ENCODE results near the gene TMEM213. TPM values are rescaled to one million over a fixed set of nuclear protein-coding genes. Genes with fewer than 3 reads are reported as not detected.
"Not testable (repeated sequence)": the region's sequence is repeated elsewhere in the genome, so short reads cannot be mapped to it uniquely, and the experiment has no call there.

The TMEM213 gene
- total RNA-seq, 1 donor from 2014 or later: not detected

DNA sequence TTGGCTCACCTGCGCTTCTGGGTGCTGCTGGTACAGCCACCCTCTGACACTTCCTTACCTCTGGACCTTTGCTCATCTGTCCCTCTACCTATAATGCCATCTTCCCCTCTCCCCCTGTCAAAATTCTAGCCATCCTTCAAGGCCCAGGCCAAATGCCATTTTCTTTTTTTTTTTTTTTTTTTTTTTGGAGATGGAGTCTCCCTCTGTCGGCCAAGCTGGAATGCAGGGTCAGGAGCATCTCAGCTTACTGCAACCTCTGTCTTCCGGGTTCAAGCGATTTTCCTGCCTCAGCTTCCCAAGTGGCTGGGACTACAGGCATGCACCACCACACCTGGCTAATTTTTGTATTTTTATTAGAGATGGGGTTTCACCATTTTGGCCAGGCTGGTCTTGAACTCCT, 748 bp upstream of the TMEM213 start:
- not testable (repeated sequence) for DNase-seq (ENCODE audit: low read depth in 2 of 2)

DNA sequence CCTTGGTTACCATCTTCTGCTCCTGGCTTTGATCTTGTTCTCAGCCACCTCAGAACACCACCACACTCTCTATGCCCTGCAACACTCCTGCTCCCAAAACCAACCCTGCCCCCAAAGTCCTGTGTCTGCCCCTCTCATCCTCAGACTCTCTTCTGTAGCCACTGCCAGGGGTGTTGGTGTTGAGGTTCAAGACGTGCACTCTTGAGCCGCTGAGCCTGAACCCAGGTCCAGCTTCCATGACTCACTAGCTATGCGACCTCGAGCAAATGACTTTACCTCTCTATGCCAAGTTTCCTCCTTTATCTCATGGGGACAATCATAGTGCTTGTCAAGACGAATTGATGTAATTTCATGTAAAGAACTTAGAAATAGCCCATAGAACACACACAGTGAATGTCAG, 1.0 kb downstream of the TMEM213 start:
- DNase-seq (ENCODE audit: low read depth in 2 of 2): no peak

DNA sequence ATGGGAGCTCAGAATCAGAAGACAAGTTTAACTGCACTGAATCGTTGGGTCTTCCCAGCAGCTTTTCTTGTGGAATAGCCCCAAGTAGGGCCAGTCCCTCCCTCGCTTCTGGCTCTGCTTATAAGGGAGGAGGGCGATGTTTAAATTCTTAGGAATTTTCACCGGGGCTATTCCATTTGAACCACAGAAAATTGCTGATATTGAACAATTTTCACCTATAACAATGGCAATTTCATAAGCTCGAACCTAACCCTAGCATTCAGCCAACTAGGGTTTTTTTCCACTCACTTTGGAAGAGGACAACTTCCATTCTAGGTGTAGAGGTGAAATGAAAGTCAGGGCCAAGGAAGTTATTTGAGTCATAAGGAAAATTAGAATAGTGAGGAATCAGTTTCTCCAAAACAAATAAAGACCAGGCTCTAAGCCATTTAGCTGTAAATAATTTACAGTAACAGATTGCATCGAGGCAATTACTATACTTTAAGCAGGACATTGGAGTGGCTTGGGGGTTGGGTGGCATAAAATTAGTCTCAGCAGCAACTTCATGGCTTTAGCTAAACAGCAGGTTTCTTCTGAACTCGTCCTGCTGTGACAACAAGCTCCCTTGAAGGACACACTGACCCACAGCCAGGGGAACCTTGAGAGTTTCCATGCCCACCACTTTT, 1.7 kb downstream of the TMEM213 start:
- DNase-seq (ENCODE audit: low read depth in 2 of 2): no peak

DNA sequence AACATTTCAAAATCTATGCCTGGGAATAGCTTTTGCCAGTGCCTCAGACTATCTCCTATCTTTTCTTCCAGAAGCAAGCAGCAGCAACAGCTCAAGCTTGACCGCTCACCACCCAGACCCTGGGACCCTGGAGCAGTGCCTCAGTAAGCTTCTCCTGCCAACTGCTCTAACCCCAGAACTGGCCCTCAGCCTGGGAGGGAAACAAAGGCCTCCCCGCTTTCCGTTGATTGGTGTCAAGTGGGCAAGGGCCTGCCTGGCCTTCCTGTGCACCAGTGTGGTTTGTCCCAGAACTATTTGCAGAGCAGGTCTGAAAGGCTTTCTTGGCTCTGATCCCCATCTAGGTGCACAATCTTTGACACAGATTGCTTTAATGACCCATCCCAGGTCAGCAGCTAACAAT, 3.5 kb downstream of the TMEM213 start:
- no peak for DNase-seq (ENCODE audit: low read depth in 2 of 2)

DNA sequence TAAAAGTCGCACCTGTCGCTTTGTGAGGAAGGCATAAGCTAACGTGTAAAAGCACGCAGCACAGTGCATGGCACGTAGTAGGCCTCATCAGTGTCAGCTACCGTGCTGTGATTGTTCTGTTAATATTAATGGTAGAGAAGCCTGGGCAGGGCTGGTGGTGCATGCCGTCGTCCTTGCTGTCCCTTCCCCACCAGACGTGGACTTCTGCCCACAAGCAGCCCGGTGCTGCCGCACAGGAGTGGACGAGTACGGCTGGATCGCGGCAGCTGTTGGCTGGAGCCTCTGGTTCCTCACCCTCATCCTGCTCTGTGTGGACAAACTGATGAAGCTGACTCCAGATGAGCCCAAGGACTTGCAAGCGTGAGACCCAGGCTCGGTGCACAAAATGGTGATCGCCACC, 4.9 kb downstream of the TMEM213 start:
- DNase-seq (ENCODE audit: low read depth in 2 of 2): no peak

DNA sequence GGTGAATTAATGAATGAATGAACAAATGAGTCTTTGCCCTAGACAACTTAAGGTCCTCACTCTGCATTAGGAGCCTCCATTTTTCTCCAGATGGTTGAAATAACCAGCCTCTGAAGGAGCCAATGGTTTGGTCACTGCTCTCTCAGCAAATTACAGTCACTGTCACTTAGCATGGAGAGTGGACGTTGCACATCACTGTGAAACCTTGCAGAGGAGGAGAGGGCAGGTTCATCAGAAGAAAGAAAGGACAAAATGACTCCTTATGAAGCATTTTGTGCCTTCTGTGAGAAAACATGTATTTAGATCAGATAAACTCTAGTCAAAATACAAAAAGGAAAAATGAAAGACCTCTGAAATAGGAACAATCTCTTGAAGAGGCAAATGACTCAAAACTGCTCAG, 6.8 kb downstream of the TMEM213 start:
- no peak for DNase-seq (ENCODE audit: low read depth in 2 of 2)

DNA sequence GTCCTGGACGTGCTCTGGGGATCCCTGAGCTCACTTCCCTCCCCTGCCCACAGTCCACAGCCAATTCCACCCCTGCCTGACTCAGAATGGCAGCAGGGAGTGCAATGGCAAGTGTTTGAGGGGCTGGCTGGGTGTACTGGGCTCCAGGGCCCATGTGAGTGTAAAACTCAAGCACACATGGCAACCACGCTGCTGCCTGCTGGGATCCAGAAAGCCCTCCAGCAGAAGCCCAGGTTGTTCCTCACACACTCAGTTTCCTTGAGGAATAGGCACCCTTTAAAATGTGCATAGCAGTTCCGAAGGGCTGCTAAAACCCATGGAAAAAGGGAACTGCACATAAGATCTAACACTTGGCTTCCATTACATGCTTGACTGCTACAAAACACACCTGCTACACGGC, 11.6 kb downstream of the TMEM213 start:
- DNase-seq (ENCODE audit: low read depth in 2 of 2): no peak

DNA sequence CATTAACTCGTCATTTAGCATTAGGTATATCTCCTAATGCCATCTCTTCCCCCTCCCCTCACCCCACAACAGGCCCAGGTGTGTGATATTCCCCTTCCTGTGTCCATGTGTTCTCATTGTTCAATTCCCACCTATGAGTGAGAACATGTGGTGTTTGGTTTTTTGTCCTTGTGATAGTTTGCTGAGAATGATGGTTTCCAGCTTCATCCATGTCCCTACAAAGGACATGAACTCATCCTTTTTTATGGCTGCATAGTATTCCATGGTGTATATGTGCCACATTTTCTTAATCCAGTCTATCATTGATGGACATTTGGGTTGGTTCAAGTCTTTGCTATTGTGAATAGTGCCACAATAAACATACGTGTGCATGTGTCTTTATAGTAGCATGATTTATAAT, 13.5 kb downstream of the TMEM213 start:
- DNase-seq (ENCODE audit: low read depth in 2 of 2): not testable (repeated sequence)

DNA sequence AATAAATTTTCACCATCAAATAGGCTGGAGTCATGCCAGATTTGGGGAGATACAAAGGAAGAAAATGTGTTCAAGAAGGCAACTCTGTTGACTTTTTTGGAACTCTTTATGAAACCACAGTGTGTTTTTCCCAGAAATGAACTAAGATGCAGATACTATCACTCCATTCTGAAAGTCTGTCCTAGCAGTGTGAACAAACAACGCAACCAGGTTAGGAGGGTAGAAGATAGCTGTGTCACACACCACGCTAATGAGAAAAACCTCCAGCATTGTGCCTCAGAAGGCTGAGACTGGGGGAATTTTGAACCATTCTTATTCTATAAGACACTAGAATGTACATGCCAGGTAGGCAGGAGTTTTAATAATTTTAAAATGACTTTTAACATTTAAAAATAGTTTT, 16.2 kb downstream of the TMEM213 start:
- no peak for DNase-seq (ENCODE audit: low read depth in 2 of 2)

DNA sequence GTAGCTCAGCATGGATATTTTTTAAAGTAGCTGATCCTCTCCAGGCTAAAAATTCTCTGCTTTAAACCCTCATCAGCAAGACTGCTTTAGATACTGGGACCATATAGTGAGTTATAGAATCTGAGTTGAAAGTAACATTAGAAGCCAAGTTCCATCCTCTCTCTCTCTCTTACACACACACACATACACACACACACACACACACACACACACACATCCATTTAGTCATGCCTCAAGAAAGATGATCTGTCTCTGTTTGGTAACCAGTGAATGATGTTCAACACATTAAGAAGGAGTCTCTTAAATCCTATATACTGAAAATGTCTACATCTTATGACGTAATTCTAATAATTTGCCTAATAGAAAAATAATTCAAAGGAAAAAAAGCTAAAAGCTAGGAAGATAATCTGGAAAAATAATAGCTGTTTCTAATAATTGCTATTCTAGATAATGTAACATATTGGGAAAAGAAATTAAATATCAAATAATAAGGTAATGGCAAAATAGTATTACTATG, 17.1 kb downstream of the TMEM213 start:
- no peak for DNase-seq (ENCODE audit: low read depth in 2 of 2)

DNA sequence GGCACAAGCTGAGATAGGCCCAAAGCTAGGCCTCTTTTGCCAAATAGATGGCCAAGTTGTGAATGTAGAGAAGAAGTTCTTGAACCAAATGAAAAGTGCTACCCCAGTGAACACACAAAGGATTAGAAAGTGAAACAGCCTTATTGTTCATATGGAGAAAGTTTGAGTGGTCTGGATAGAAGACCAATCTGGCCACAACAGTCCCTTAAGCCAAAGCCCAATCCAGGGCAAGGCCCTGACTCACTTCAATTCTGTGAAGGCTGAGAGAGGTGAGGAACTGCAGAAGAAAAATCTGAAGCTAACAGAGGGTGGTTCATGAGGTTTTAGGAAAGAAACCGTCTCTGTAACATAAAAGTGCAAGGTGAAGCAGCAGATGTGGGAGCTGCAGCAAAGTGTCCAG, 18.9 kb downstream of the TMEM213 start:
- no peak for DNase-seq (ENCODE audit: low read depth in 2 of 2)

DNA sequence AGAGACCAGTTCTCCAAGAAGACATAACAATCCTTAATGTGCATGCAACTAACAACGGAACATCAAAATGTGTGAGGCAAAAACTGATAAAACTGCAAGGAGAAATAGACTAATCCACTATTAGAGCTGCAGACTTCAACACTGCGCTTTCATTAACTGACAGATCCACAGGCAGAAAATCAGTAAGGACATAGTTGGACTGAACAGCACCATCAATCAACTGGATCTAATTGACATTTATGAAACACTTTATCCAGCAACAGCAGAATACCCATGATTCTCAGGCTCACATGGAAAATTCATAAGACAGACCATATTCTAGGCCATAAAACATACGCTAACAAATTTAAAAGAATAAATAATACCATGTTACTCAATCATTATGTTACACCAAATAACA, 21.8 kb downstream of the TMEM213 start:
- no peak for DNase-seq (ENCODE audit: low read depth in 2 of 2)

DNA sequence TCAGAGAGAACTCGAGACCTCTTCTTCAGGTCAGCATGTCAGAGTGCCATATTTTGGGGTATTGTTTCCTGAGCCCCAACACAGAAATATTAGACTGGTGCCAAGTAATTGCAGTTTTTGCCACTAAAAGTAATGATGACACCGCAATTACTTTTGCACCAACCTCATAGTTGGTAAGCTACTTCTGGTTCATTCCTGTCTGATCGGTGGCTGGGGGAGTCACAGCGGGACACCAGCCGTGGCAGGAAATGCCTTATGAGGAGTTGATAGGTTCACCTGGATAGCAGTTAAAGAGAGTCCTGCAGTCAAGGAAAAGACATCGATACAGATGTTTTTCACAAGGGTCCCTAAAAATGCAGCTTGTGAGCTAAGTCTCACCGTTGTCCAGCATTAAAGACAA, 24.1 kb downstream of the TMEM213 start:
- no peak for DNase-seq (ENCODE audit: low read depth in 2 of 2)

DNA sequence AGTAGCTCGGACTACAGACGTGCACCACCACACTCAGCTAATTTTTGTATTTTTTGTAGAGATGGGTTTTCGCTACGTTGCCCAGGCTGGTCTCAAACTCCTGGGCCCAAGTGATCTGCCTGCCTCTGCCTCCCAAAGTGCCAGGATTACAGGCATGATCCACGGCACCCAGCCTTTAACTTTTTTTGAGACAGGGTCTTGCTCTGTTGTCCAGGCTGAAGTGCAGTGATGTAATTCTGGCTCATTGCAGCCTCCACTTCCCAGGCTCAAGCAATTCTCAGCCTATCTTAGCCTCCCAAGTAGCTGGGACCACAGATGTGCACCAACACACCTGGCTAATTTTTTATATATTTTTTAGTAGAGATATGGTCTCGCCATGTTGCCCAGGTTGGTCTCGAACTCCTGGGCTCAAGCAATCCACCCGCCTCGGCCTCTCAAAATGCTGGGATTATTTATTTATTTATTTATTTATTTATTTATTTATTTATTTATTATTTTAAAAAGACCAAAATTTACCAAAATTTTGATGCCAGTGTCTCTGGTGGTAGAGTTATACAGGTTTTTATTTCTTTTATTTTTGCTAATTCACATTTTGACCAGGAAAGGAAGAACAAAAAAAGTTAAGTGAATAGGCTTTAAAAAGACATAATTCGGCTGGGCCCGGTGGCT, 25.2 kb downstream of the TMEM213 start:
- no peak for DNase-seq (ENCODE audit: low read depth in 2 of 2)

DNA sequence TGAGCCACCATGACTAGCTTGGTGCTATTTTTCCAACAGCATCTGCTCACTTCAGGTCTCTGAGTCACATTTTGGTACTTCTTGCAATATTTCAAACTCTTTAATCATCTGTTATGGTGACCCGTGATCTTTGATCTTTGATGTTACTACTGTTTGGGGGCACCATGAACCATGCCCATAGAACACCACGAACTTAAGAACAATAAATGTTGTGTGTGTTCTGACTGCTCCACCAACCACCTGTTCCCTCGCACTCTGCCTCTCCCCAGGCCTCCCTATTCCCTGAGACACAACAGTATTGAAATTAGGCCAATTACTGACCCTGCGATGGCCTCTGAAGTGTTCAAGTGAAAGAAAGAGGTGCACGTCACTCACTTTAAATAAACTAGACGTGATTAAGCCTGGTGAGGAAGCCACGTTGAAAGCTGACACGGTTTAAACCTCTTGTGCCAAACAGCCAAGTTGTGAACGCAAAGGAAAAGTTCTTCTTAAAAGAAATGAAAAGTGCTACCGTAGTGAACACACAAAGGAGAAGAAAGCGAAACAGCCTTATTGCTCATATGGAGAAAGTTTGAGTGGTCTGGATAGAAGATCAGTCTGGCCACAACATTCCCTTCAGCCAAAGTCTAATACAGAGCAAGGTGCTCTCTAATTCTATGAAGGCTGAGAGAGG, 27.4 kb downstream of the TMEM213 start:
- DNase-seq (ENCODE audit: low read depth in 2 of 2): no peak

DNA sequence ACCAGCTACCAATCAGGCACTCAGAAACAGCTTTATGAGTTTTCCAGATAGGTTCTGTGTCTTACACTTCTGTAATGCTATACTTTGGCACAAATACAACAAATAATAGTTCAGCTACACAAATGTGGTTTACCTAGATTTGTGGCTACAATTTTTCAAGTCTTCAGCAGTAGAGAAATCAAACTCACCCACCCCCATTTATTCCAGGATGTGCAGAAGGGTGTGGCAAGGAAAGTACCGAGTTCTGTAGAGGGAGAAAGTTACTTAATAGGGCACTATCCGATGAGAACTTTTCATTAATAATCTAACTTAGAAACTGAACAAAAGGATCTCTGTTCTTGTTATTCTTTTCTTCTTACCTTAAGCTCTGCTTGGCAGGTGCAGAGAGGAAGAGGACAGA, 30.5 kb downstream of the TMEM213 start:
- no peak for DNase-seq (ENCODE audit: low read depth in 2 of 2)

DNA sequence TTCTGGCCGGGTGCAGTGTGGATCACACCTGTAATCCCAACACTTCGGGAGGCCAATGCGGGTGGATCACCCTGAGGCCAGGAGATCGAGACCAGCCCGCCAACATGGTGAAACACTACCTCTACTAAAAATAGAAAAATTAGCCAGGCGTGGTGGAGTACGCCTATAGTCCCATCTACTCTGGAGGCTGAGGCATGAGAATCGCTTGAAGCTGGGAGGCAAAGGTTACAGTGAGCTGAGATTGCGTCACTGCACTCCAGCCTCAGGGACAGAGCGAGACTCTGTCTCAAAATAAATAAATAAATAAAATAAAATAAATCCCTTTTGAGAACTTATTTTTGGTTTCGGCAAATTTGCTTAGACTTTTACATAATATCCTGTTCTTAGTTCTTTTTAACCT, 31.5 kb downstream of the TMEM213 start:
- DNase-seq (ENCODE audit: low read depth in 2 of 2): no peak

DNA sequence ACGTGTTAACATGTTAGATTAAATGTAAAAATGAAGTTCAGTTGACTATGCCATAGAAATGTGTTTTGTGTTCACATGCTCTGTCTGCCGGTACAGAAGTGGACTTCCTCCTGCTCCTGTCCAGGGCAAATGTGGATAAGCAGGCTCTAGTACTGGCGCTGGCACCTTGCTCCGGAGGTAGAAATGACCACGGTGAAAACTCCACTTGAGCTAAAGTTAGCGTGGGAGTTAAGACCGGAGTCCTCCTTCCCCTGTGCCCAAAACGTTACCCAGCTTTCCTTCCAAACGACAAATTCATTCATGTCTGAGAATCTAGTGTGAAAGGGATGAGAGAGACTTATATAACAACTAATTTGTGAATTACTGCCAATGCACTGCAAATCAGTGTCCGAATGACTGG, 35.2 kb downstream of the TMEM213 start:
- DNase-seq (ENCODE audit: low read depth in 2 of 2): no peak

DNA sequence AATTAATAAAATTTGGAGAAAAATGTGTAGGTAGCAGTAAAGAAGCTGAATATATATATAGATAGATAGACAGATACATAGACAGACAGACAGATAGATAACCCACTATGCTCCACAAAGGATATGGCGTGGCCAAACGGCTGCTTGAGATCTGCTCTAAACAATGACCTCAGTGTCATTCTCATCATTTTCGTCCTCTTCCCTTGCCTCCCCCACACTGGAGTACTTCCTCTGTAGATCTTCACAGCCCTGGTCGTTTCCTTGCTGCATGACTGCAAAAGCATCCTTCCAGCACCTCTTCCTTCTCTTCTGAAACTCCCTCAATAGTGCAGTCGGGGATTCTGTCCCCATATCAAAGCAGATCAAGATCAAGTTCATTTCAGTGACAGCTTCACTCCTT, 35.8 kb downstream of the TMEM213 start:
- DNase-seq (ENCODE audit: low read depth in 2 of 2): no peak

DNA sequence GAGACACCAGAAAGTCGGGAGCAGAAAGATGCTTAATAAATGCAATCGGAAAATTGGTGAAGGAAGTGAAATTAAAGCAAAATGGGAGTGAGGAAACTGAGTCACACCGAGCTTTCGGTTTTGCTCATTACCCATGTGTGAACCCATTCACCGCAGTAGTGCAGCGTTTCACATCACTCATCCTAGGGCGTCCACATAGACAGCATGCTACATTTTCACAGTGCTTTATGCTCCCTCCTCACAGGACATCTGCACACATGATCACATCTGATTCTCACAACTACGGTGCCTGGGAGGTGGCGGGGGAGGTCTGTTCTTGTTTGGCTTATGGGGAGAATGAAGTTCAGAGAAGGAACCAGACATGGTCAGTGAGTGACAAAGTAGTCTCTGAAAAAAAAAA, 36.8 kb downstream of the TMEM213 start:
- DNase-seq (ENCODE audit: low read depth in 2 of 2): no peak

DNA sequence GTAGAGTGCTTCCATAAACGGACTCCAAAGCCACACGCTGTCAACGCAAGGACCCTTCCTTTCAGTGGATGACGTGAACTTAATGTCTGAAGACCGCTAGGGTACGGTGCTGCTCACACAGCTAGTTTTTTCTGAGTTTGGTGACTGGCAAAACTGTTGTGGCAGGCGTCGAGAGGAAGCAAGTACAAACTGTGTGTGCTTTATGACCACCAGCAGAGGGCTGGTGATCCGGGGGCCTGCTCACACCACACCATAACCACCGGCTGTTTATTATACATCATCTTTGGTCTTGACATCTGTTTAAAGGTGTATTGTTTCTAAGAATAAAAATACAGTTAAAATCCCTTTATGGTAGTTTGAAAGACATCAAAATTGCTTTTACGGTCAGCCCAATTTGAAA, 37.3 kb downstream of the TMEM213 start:
- no peak for DNase-seq (ENCODE audit: low read depth in 2 of 2)

DNA sequence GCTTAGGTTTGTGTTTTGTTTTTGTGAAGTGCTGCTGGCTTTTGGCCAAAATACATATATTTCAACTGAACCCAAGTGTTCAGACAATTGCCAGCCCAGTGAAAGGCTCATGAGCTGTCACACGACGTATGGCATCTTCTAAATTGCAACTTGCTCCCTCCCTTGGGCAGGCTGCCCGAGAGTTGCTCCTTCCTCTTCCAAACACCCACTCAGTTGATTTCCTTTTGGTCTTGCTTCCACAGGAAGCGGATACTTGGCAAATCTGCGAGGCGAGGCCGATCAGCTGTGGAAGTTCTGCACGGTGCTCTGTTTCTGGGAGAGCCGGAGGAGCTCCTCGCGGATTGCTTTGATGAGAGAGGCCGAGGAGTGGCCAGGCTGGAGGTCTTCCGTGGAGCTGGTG, 39.8 kb downstream of the TMEM213 start:
- DNase-seq (ENCODE audit: low read depth in 2 of 2): peak; percentile 9 to 73

DNA sequence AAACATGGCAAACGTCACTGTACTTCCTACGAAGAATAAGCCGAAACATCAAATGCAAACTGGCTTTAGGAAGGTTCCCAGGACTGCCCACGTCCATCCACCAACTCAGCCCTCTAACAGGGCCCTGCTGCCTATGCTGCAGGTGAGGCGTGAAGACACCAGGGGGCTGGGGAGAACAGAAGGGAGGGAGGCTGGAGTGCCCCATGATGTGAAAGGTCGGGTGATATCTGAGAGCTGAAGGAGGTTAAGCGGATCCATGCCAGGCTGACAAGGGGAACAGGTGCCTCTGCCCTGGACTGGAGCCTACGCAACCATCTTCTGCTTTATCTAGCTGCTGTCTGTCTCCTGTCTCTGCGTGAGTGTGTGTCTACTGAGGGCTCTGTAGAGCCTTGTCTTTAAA, 40.4 kb downstream of the TMEM213 start:
- no peak for DNase-seq (ENCODE audit: low read depth in 2 of 2)
